H1 (cell line): ENCODE results near the gene TRIM50. TPM values are rescaled to one million over a fixed set of nuclear protein-coding genes. Genes with fewer than 3 reads are reported as not detected.
"Not testable (repeated sequence)": the region's sequence is repeated elsewhere in the genome, so short reads cannot be mapped to it uniquely, and the experiment has no call there.

ENCODE experiments used
- CTCF ChIA-PET: fragments of 300-600 bp; sonication (Branson Sonifier 250); formaldehyde crosslinking; loops from one replicate; lab custom pipeline; 2021; ENCODE audit not compliant: partially characterized antibody; lab: Charles Lee
- POLR2A ChIA-PET: fragments of 300-600 bp; sonication (Branson Sonifier 250); formaldehyde crosslinking; loops from one replicate; lab custom pipeline; 2021; ENCODE audit warnings: inconsistent platforms; ENCODE audit not compliant: partially characterized antibody; lab: Charles Lee
- DNase-seq, 2 experiments: peaks; one replicate each; pipeline versions ENCODE4 v3.0.0 to v3.0.0-alpha.2; 2010 to 2022; ENCODE audit warnings: low spot score in 2 of 2, low read depth in 1 of 2, mixed read lengths in 1 of 2
- FAIRE-seq: peaks from 2 replicates; lab custom pipeline; 2011; peaks lifted over from hg19 to GRCh38; lab: Jason Lieb, UNC
- H2AFZ ChIP-seq: 2 replicates; pipeline ENCODE4 v1.8.1; 2012; ENCODE audit warnings: low read length, inconsistent platforms
- H2AK5ac ChIP-seq: 2 replicates; pipeline ENCODE4 v1.6.1; 2013; ENCODE audit warnings: low read depth, low read length
- H2BK120ac ChIP-seq: replicated peaks from 2 replicates; pipeline ENCODE3; 2013; ENCODE audit warnings: low read depth, low read length, inconsistent platforms
- H2BK12ac ChIP-seq: 2 replicates; pipeline ENCODE4 v1.6.1; 2013; ENCODE audit warnings: low read depth, low read length
- H2BK15ac ChIP-seq: 2 replicates; pipeline ENCODE4 v1.6.1; 2013; ENCODE audit warnings: low read length
- H2BK20ac ChIP-seq: 2 replicates; pipeline ENCODE4 v1.6.1; 2013; ENCODE audit warnings: low read length
- H2BK5ac ChIP-seq: 2 replicates; pipeline ENCODE4 v1.6.1; 2013; ENCODE audit warnings: low read depth, low read length
- H3K14ac ChIP-seq: 2 replicates; pipeline ENCODE4 v1.6.1; 2013; ENCODE audit warnings: inconsistent platforms; ENCODE audit not compliant: insufficient read length
- H3K18ac ChIP-seq: 2 replicates; pipeline ENCODE4 v1.6.1; 2013; ENCODE audit warnings: low read length; ENCODE audit errors: extremely low read depth
- H3K23ac ChIP-seq: 2 replicates; pipeline ENCODE4 v1.6.1; 2013; ENCODE audit warnings: inconsistent platforms; ENCODE audit not compliant: insufficient read length
- H3K23me2 ChIP-seq: 2 replicates; pipeline ENCODE4 v1.6.1; 2013; ENCODE audit warnings: low read depth, low read length
- H3K27ac ChIP-seq: 2 replicates; pipeline ENCODE4 v1.6.1; 2011; ENCODE audit warnings: low read depth, low read length, inconsistent platforms
- H3K27me3 ChIP-seq, 4 experiments: replicated peaks in 1 of 4; 1 replicate in 1 of 4; 2 replicates in 3 of 4; pipeline versions ENCODE4 v1.6.1 to v1.8.1; 2011 to 2013; ENCODE audit warnings: low read length in 3 of 4, mild to moderate bottlenecking in 3 of 4, inconsistent platforms in 2 of 4, mixed read lengths in 2 of 4, moderate library complexity in 1 of 4; ENCODE audit not compliant: control insufficient read depth in 3 of 4, insufficient read depth in 3 of 4; ENCODE audit errors: extremely low read depth in 1 of 4
- H3K36me3 ChIP-seq, 4 experiments: 2 replicates each; pipeline versions ENCODE4 v1.6.1 to v1.8.1; 2011 to 2013; ENCODE audit warnings: mild to moderate bottlenecking in 4 of 4, low read length in 3 of 4, moderate library complexity in 2 of 4, control low read depth in 1 of 4, inconsistent platforms in 1 of 4; ENCODE audit not compliant: insufficient read depth in 4 of 4, control insufficient read depth in 2 of 4
- H3K4ac ChIP-seq: replicated peaks from 2 replicates; pipeline ENCODE3; 2013; ENCODE audit warnings: low read length, low read depth, mixed read lengths, inconsistent platforms; ENCODE audit not compliant: insufficient read length
- H3K4me1 ChIP-seq, 4 experiments: replicated peaks in 1 of 4; 1 replicate in 1 of 4; 2 replicates in 3 of 4; pipeline versions ENCODE4 v1.6.1 to v1.8.1; 2011 to 2013; ENCODE audit warnings: low read length in 3 of 4, inconsistent platforms in 2 of 4, mixed read lengths in 1 of 4; ENCODE audit not compliant: insufficient read depth in 4 of 4, control insufficient read depth in 3 of 4
- H3K4me2 ChIP-seq, 2 experiments: 2 replicates each; pipeline versions ENCODE4 v1.6.1 to v1.8.1; 2011 to 2013; ENCODE audit warnings: low read depth in 2 of 2, low read length in 2 of 2, control low read depth in 1 of 2, inconsistent platforms in 1 of 2, mild to moderate bottlenecking in 1 of 2; ENCODE audit not compliant: insufficient read depth in 1 of 2
- H3K4me3 ChIP-seq, 4 experiments: fragments of 200-600, 300-600 bp in 1 of 4; sonication (generic), shearing (Covaris generic), sonication (Bioruptor Twin) in 1 of 4; 2 replicates each; pipeline versions ENCODE4 v1.5.1 to v1.8.1; 2011 to 2016; ENCODE audit warnings: low read length in 4 of 4, low read depth in 3 of 4, control low read depth in 2 of 4, inconsistent platforms in 2 of 4, mild to moderate bottlenecking in 2 of 4, mixed read lengths in 1 of 4, moderate library complexity in 1 of 4; ENCODE audit not compliant: insufficient read depth in 2 of 4; ENCODE audit errors: extremely low read depth in 1 of 4
- H3K56ac ChIP-seq: replicated peaks from 2 replicates; pipeline ENCODE3; 2013; ENCODE audit warnings: low read depth, mild to moderate bottlenecking, mixed read lengths, low read length, inconsistent platforms; ENCODE audit not compliant: insufficient read length
- H3K79me1 ChIP-seq: 2 replicates; pipeline ENCODE4 v1.6.1; 2013; ENCODE audit warnings: low read depth, low read length, control low read depth
- H3K79me2 ChIP-seq, 2 experiments: 2 replicates each; pipeline versions ENCODE4 v1.6.1 to v1.8.1; 2012 to 2013; ENCODE audit warnings: low read length in 2 of 2, mild to moderate bottlenecking in 2 of 2, inconsistent platforms in 1 of 2; ENCODE audit not compliant: insufficient read depth in 2 of 2, control insufficient read depth in 1 of 2
- H3K9ac ChIP-seq, 4 experiments: replicated peaks in 1 of 4; 1 replicate in 1 of 4; 2 replicates in 3 of 4; pipeline versions ENCODE4 v1.6.1 to v1.8.1; 2011 to 2013; ENCODE audit warnings: low read depth in 3 of 4, low read length in 3 of 4, control low read depth in 2 of 4, mild to moderate bottlenecking in 2 of 4, moderate library complexity in 2 of 4, inconsistent platforms in 1 of 4; ENCODE audit errors: extremely low read depth in 1 of 4
- H3K9me3 ChIP-seq, 2 experiments: 2 replicates each; pipeline versions ENCODE4 v1.6.1 to v1.8.1; 2012 to 2013; ENCODE audit warnings: mild to moderate bottlenecking in 2 of 2, moderate library complexity in 2 of 2, control low read depth in 1 of 2, inconsistent platforms in 1 of 2, low read depth in 1 of 2, low read length in 1 of 2, mixed read lengths in 1 of 2; ENCODE audit not compliant: insufficient read depth in 2 of 2
- H4K20me1 ChIP-seq, 2 experiments: replicated peaks in 1 of 2; 2 replicates each; pipeline versions ENCODE3 to v1.8.1; 2011 to 2013; ENCODE audit warnings: inconsistent platforms in 2 of 2, low read length in 2 of 2, mild to moderate bottlenecking in 1 of 2; ENCODE audit not compliant: insufficient read depth in 2 of 2, control insufficient read depth in 1 of 2
- H4K5ac ChIP-seq: 2 replicates; pipeline ENCODE4 v1.6.1; 2013; ENCODE audit warnings: low read length, low read depth, mixed read lengths, inconsistent platforms; ENCODE audit not compliant: insufficient read length
- H4K8ac ChIP-seq: 2 replicates; pipeline ENCODE4 v1.8.0; 2013; ENCODE audit warnings: mild to moderate bottlenecking, moderate library complexity, low read length, inconsistent platforms; ENCODE audit not compliant: insufficient read depth; ENCODE audit errors: extremely low read depth
- H4K91ac ChIP-seq: replicated peaks from 2 replicates; pipeline ENCODE3; 2013; ENCODE audit warnings: low read length, mixed read lengths, inconsistent platforms; ENCODE audit not compliant: insufficient read length
- WGBS, 2 experiments: shearing (Covaris generic) in 1 of 2; methylation state at CpG; one replicate each; pipeline versions ENCODE4 v1.1.6 to v1.1.7; 2013 to 2015; ENCODE audit warnings: low lambda C conversion rate in 2 of 2, mixed read lengths in 2 of 2, inconsistent platforms in 1 of 2, low coverage in 1 of 2, missing lambda C conversion rate in 1 of 2; ENCODE audit not compliant: insufficient replicate concordance in 2 of 2, insufficient coverage in 1 of 2, insufficient read length in 1 of 2; ENCODE audit errors: extremely low coverage in 1 of 2, missing lambda C conversion rate in 1 of 2; 5-methylcytosine and 5-hydroxymethylcytosine counted together
- long read RNA-seq, 2 experiments: library from RNA in 1 of 2; library from capped mRNA in 1 of 2; stranded (forward); transcript quantifications; one replicate each; pipeline ENCODE4 v2.0.0, GENCODE V29; 2021; ENCODE audit warnings: inconsistent platforms in 1 of 2
- polyA minus RNA-seq, 3 experiments: library from RNA; depleted of rRNA, polyadenylated mRNA; stranded (reverse); fragments of >200 nt; gene quantifications; 1 replicate in 2 of 3; 2 replicates in 1 of 3; pipeline ENCODE4 v1.2.3, GENCODE V29; 2011
- polyA plus RNA-seq, 7 experiments: library from polyadenylated mRNA; depleted of rRNA in 3 of 7; stranded (reverse) in 5 of 7; unstranded in 2 of 7; fragments of >200 nt in 5 of 7; fragments of 200-250 nt in 2 of 7; gene quantifications; 1 replicate in 5 of 7; 2 replicates in 1 of 7; 4 replicates in 1 of 7; pipeline versions ENCODE4 v1.2.1 to v1.2.3, GENCODE V29; 2011 to 2013; ENCODE audit warnings: missing spikeins in 2 of 7, mixed read lengths in 2 of 7
- total RNA-seq: library from RNA; stranded (reverse); fragmentation: NEBNext Ultra II Directional; extraction: Animal tissue kit (Norgen Biotek cat#: 25700); gene quantifications from 2 replicates; pipeline ENCODE4 v1.2.1, GENCODE V29; 2021

TRIM50 gene
- total RNA-seq, result 0.31 TPM in 1 of 2 replicates, not detected in the other
- polyA plus RNA-seq (2011; rRNA removed), result 0.12 and 0.25 TPM in 2 replicates
- 0.23 TPM for polyA plus RNA-seq (2011; cell fraction: cytosol; rRNA removed)
- polyA plus RNA-seq (2011; cell fraction: nucleus; rRNA removed), result 0.09 TPM
- 0.11 to 0.14 TPM in 2 of 4 replicates, not detected in the others for polyA plus RNA-seq (2012, experiment 1 of 2)
- not detected for polyA plus RNA-seq (2012, experiment 2 of 2)
- 0.06 TPM for polyA plus RNA-seq (2013, experiment 1 of 2)
- polyA plus RNA-seq (2013, experiment 2 of 2), result 0.07 TPM
- not detected in 2 replicates for polyA minus RNA-seq (2011; rRNA and poly(A)+ RNA removed)
- not detected for polyA minus RNA-seq (2011; cell fraction: cytosol; rRNA and poly(A)+ RNA removed)
- not detected for polyA minus RNA-seq (2011; cell fraction: nucleus; rRNA and poly(A)+ RNA removed)
- long read RNA-seq, experiment 1, partial matches to known transcripts, result 0 of 1 reads
- long read RNA-seq, experiment 1, other reads (novel, unspliced or antisense), result 1 of 1 reads
- long read RNA-seq, experiment 2, result 0 reads

- H3K18ac ChIP-seq, H2AK5ac ChIP-seq, H2AFZ ChIP-seq, H3K14ac ChIP-seq, H3K4me3 ChIP-seq, H2BK20ac ChIP-seq, H3K23me2 ChIP-seq, H3K27ac ChIP-seq, H3K4ac ChIP-seq, H2BK12ac ChIP-seq, H2BK5ac ChIP-seq, H3K4me1 ChIP-seq, H3K9me3 ChIP-seq, H3K4me2 ChIP-seq, H2BK15ac ChIP-seq, H2BK120ac ChIP-seq, H4K5ac ChIP-seq, H3K56ac ChIP-seq, H3K79me2 ChIP-seq, POLR2A ChIA-PET, H4K91ac ChIP-seq, H3K9ac ChIP-seq, H3K36me3 ChIP-seq, H3K23ac ChIP-seq, H4K8ac ChIP-seq, H3K27me3 ChIP-seq, H3K79me1 ChIP-seq, H4K20me1 ChIP-seq, FAIRE-seq, DNase-seq: not testable (repeated sequence)
- CTCF ChIA-PET, result interaction anchor here (0.5 to 0.6 kb wide), 3 partner anchors 13 to 123 kb away, joined by 3 to 4 read pairs (median 3); no protein-coding TSS in a partner anchor
- 92% methylated on average over 32 of the region's 43 CpGs; no CpG with 5 or more reads in 1 of the 2 experiments for WGBS, 2 experiments
Measured at GRCh38 chr7:73327922-73328321, at the start of gene TRIM50, which contains the start of gene FKBP6. TSS of gene TRIM50 (minus strand) at chr7:73328082. CDS start at chr7:73324787, 3,295 bp downstream. TSS of gene FKBP6 (plus strand) at chr7:73328161. CDS start at chr7:73328429, 268 bp downstream.
